ENCODE results near the gene SLC37A3.

DNA sequence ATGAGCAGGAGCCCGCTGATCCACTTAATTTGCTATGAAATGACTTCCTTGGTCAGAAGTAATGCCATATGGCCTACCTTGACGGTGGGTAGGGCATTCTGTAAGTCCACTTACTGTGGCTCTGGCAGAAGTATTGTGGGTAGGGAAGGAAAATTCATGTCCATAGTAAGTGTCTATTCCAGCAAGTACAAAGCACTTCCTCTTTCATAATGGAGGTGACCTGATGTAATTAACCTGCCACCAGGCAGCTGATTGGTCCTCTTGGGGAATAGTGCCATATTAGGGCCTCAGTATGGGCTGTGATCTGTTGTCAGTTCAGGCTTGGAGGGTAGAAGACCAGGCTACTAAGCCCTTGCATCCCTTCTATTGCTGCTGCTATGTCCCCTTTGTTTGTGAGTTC, 103.9 kb downstream of the SLC37A3 start:
- no peak for TF ChIP-seq POLR2A (IDR thresholded peaks at IDR 0.05; ENCODE audit: low read length)
- TF ChIP-seq GATA1 (IDR thresholded peaks at IDR 0.05; ENCODE audit: low read depth, low read length), result no peak
